H1 (cell line): ENCODE results near the gene ARHGAP4. TPM values are rescaled to one million over a fixed set of nuclear protein-coding genes. Genes with fewer than 3 reads are reported as not detected.

Source experiments
- CTCF ChIA-PET: fragments of 300-600 bp; sonication (Branson Sonifier 250); formaldehyde crosslinking; loops from one replicate; lab custom pipeline; 2021; ENCODE audit not compliant: partially characterized antibody; lab: Charles Lee
- POLR2A ChIA-PET: fragments of 300-600 bp; sonication (Branson Sonifier 250); formaldehyde crosslinking; loops from one replicate; lab custom pipeline; 2021; ENCODE audit warnings: inconsistent platforms; ENCODE audit not compliant: partially characterized antibody; lab: Charles Lee
- DNase-seq, 2 experiments: peaks; one replicate each; pipeline versions ENCODE4 v3.0.0 to v3.0.0-alpha.2; 2010 to 2022; ENCODE audit warnings: low spot score in 2 of 2, low read depth in 1 of 2, mixed read lengths in 1 of 2
- FAIRE-seq: peaks from 2 replicates; lab custom pipeline; 2011; peaks lifted over from hg19 to GRCh38; lab: Jason Lieb, UNC
- H2AFZ ChIP-seq: 2 replicates; pipeline ENCODE4 v1.8.1; 2012; ENCODE audit warnings: low read length, inconsistent platforms
- H2AK5ac ChIP-seq: 2 replicates; pipeline ENCODE4 v1.6.1; 2013; ENCODE audit warnings: low read depth, low read length
- H2BK120ac ChIP-seq: replicated peaks from 2 replicates; pipeline ENCODE3; 2013; ENCODE audit warnings: low read depth, low read length, inconsistent platforms
- H2BK12ac ChIP-seq: 2 replicates; pipeline ENCODE4 v1.6.1; 2013; ENCODE audit warnings: low read depth, low read length
- H2BK15ac ChIP-seq: 2 replicates; pipeline ENCODE4 v1.6.1; 2013; ENCODE audit warnings: low read length
- H2BK20ac ChIP-seq: 2 replicates; pipeline ENCODE4 v1.6.1; 2013; ENCODE audit warnings: low read length
- H2BK5ac ChIP-seq: 2 replicates; pipeline ENCODE4 v1.6.1; 2013; ENCODE audit warnings: low read depth, low read length
- H3K14ac ChIP-seq: 2 replicates; pipeline ENCODE4 v1.6.1; 2013; ENCODE audit warnings: inconsistent platforms; ENCODE audit not compliant: insufficient read length
- H3K18ac ChIP-seq: 2 replicates; pipeline ENCODE4 v1.6.1; 2013; ENCODE audit warnings: low read length; ENCODE audit errors: extremely low read depth
- H3K23ac ChIP-seq: 2 replicates; pipeline ENCODE4 v1.6.1; 2013; ENCODE audit warnings: inconsistent platforms; ENCODE audit not compliant: insufficient read length
- H3K23me2 ChIP-seq: 2 replicates; pipeline ENCODE4 v1.6.1; 2013; ENCODE audit warnings: low read depth, low read length
- H3K27ac ChIP-seq: 2 replicates; pipeline ENCODE4 v1.6.1; 2011; ENCODE audit warnings: low read depth, low read length, inconsistent platforms
- H3K27me3 ChIP-seq, 4 experiments: replicated peaks in 1 of 4; 1 replicate in 1 of 4; 2 replicates in 3 of 4; pipeline versions ENCODE4 v1.6.1 to v1.8.1; 2011 to 2013; ENCODE audit warnings: low read length in 3 of 4, mild to moderate bottlenecking in 3 of 4, inconsistent platforms in 2 of 4, mixed read lengths in 2 of 4, moderate library complexity in 1 of 4; ENCODE audit not compliant: control insufficient read depth in 3 of 4, insufficient read depth in 3 of 4; ENCODE audit errors: extremely low read depth in 1 of 4
- H3K36me3 ChIP-seq, 4 experiments: 2 replicates each; pipeline versions ENCODE4 v1.6.1 to v1.8.1; 2011 to 2013; ENCODE audit warnings: mild to moderate bottlenecking in 4 of 4, low read length in 3 of 4, moderate library complexity in 2 of 4, control low read depth in 1 of 4, inconsistent platforms in 1 of 4; ENCODE audit not compliant: insufficient read depth in 4 of 4, control insufficient read depth in 2 of 4
- H3K4ac ChIP-seq: replicated peaks from 2 replicates; pipeline ENCODE3; 2013; ENCODE audit warnings: low read length, low read depth, mixed read lengths, inconsistent platforms; ENCODE audit not compliant: insufficient read length
- H3K4me1 ChIP-seq, 4 experiments: replicated peaks in 1 of 4; 1 replicate in 1 of 4; 2 replicates in 3 of 4; pipeline versions ENCODE4 v1.6.1 to v1.8.1; 2011 to 2013; ENCODE audit warnings: low read length in 3 of 4, inconsistent platforms in 2 of 4, mixed read lengths in 1 of 4; ENCODE audit not compliant: insufficient read depth in 4 of 4, control insufficient read depth in 3 of 4
- H3K4me2 ChIP-seq, 2 experiments: 2 replicates each; pipeline versions ENCODE4 v1.6.1 to v1.8.1; 2011 to 2013; ENCODE audit warnings: low read depth in 2 of 2, low read length in 2 of 2, control low read depth in 1 of 2, inconsistent platforms in 1 of 2, mild to moderate bottlenecking in 1 of 2; ENCODE audit not compliant: insufficient read depth in 1 of 2
- H3K4me3 ChIP-seq, 4 experiments: fragments of 200-600, 300-600 bp in 1 of 4; sonication (generic), shearing (Covaris generic), sonication (Bioruptor Twin) in 1 of 4; 2 replicates each; pipeline versions ENCODE4 v1.5.1 to v1.8.1; 2011 to 2016; ENCODE audit warnings: low read length in 4 of 4, low read depth in 3 of 4, control low read depth in 2 of 4, inconsistent platforms in 2 of 4, mild to moderate bottlenecking in 2 of 4, mixed read lengths in 1 of 4, moderate library complexity in 1 of 4; ENCODE audit not compliant: insufficient read depth in 2 of 4; ENCODE audit errors: extremely low read depth in 1 of 4
- H3K56ac ChIP-seq: replicated peaks from 2 replicates; pipeline ENCODE3; 2013; ENCODE audit warnings: low read depth, mild to moderate bottlenecking, mixed read lengths, low read length, inconsistent platforms; ENCODE audit not compliant: insufficient read length
- H3K79me1 ChIP-seq: 2 replicates; pipeline ENCODE4 v1.6.1; 2013; ENCODE audit warnings: low read depth, low read length, control low read depth
- H3K79me2 ChIP-seq, 2 experiments: 2 replicates each; pipeline versions ENCODE4 v1.6.1 to v1.8.1; 2012 to 2013; ENCODE audit warnings: low read length in 2 of 2, mild to moderate bottlenecking in 2 of 2, inconsistent platforms in 1 of 2; ENCODE audit not compliant: insufficient read depth in 2 of 2, control insufficient read depth in 1 of 2
- H3K9ac ChIP-seq, 4 experiments: replicated peaks in 1 of 4; 1 replicate in 1 of 4; 2 replicates in 3 of 4; pipeline versions ENCODE4 v1.6.1 to v1.8.1; 2011 to 2013; ENCODE audit warnings: low read depth in 3 of 4, low read length in 3 of 4, control low read depth in 2 of 4, mild to moderate bottlenecking in 2 of 4, moderate library complexity in 2 of 4, inconsistent platforms in 1 of 4; ENCODE audit errors: extremely low read depth in 1 of 4
- H3K9me3 ChIP-seq, 2 experiments: 2 replicates each; pipeline versions ENCODE4 v1.6.1 to v1.8.1; 2012 to 2013; ENCODE audit warnings: mild to moderate bottlenecking in 2 of 2, moderate library complexity in 2 of 2, control low read depth in 1 of 2, inconsistent platforms in 1 of 2, low read depth in 1 of 2, low read length in 1 of 2, mixed read lengths in 1 of 2; ENCODE audit not compliant: insufficient read depth in 2 of 2
- H4K20me1 ChIP-seq, 2 experiments: replicated peaks in 1 of 2; 2 replicates each; pipeline versions ENCODE3 to v1.8.1; 2011 to 2013; ENCODE audit warnings: inconsistent platforms in 2 of 2, low read length in 2 of 2, mild to moderate bottlenecking in 1 of 2; ENCODE audit not compliant: insufficient read depth in 2 of 2, control insufficient read depth in 1 of 2
- H4K5ac ChIP-seq: 2 replicates; pipeline ENCODE4 v1.6.1; 2013; ENCODE audit warnings: low read length, low read depth, mixed read lengths, inconsistent platforms; ENCODE audit not compliant: insufficient read length
- H4K8ac ChIP-seq: 2 replicates; pipeline ENCODE4 v1.8.0; 2013; ENCODE audit warnings: mild to moderate bottlenecking, moderate library complexity, low read length, inconsistent platforms; ENCODE audit not compliant: insufficient read depth; ENCODE audit errors: extremely low read depth
- H4K91ac ChIP-seq: replicated peaks from 2 replicates; pipeline ENCODE3; 2013; ENCODE audit warnings: low read length, mixed read lengths, inconsistent platforms; ENCODE audit not compliant: insufficient read length
- CHD1 ChIP-seq: IDR thresholded peaks from 2 replicates; pipeline ENCODE4 v1.6.1; 2012; ENCODE audit warnings: low read depth, low read length, improper control_type of control experiment
- JUND ChIP-seq: IDR thresholded peaks from 2 replicates; pipeline ENCODE4 v1.6.1; 2011; ENCODE audit warnings: mild to moderate bottlenecking, improper control_type of control experiment, low read length
- MAFK ChIP-seq: IDR thresholded peaks from 2 replicates; pipeline ENCODE4 v1.6.1; 2012; ENCODE audit warnings: low read depth, mild to moderate bottlenecking, improper control_type of control experiment, low read length
- SP1 ChIP-seq: IDR thresholded peaks from 2 replicates; pipeline ENCODE4 v1.6.1; 2011; ENCODE audit warnings: low read depth, low read length
- ZNF274 ChIP-seq: IDR thresholded peaks from 2 replicates; pipeline ENCODE4 v1.7.0; 2012; ENCODE audit warnings: low read length, borderline replicate concordance; ENCODE audit errors: extremely low read depth
- WGBS, 2 experiments: shearing (Covaris generic) in 1 of 2; methylation state at CpG; one replicate each; pipeline versions ENCODE4 v1.1.6 to v1.1.7; 2013 to 2015; ENCODE audit warnings: low lambda C conversion rate in 2 of 2, mixed read lengths in 2 of 2, inconsistent platforms in 1 of 2, low coverage in 1 of 2, missing lambda C conversion rate in 1 of 2; ENCODE audit not compliant: insufficient replicate concordance in 2 of 2, insufficient coverage in 1 of 2, insufficient read length in 1 of 2; ENCODE audit errors: extremely low coverage in 1 of 2, missing lambda C conversion rate in 1 of 2; 5-methylcytosine and 5-hydroxymethylcytosine counted together
- polyA plus RNA-seq, 7 experiments: library from polyadenylated mRNA; depleted of rRNA in 3 of 7; stranded (reverse) in 5 of 7; unstranded in 2 of 7; fragments of >200 nt in 5 of 7; fragments of 200-250 nt in 2 of 7; gene quantifications; 1 replicate in 5 of 7; 2 replicates in 1 of 7; 4 replicates in 1 of 7; pipeline versions ENCODE4 v1.2.1 to v1.2.3, GENCODE V29; 2011 to 2013; ENCODE audit warnings: missing spikeins in 2 of 7, mixed read lengths in 2 of 7
- total RNA-seq: library from RNA; stranded (reverse); fragmentation: NEBNext Ultra II Directional; extraction: Animal tissue kit (Norgen Biotek cat#: 25700); gene quantifications from 2 replicates; pipeline ENCODE4 v1.2.1, GENCODE V29; 2021

ARHGAP4 gene
- total and polyA plus RNA-seq, 2 of the 8 experiments (the other 6 are each of a cell fraction or from before 2014, with no cell fraction given), result 23.9 to 26.0 TPM

- Histone ChIP-seq H2BK120ac (no peak overlapping the region), H2AFZ (no peak overlapping the region), H3K4me3 (no peak overlapping the region), H3K14ac (no peak overlapping the region), H4K91ac (no peak overlapping the region), H3K9me3 (no peaks in the 10 kb centered on the region), H4K5ac (no peak overlapping the region), H3K18ac (no peak overlapping the region), H3K9ac (no peak overlapping the region), H3K56ac (no peak overlapping the region), H3K23me2 (peaks cover 2% of the 10 kb centered on the region; the same call in 1 of the 2 replicates), H3K23ac (no peak overlapping the region), H3K27me3 (no peaks in the 10 kb centered on the region), H3K79me1 (no peaks in the 10 kb centered on the region), H3K36me3 (no peaks in the 10 kb centered on the region; a peak in 1 of 8 replicates), H3K79me2 (no peaks in the 10 kb centered on the region), H2BK15ac (no peak overlapping the region), H2AK5ac (no peak overlapping the region), H3K4me2 (no peak overlapping the region), H3K4me1 (peaks cover 0 to 14% (median 0%) of the 10 kb centered on the region in 4 experiments; a peak in 1 of 7 replicates), H2BK5ac (no peak overlapping the region), H4K20me1 (peaks cover 0 to 4% of the 10 kb centered on the region in 2 experiments), H2BK12ac (no peak overlapping the region), H3K4ac (no peak overlapping the region), H4K8ac (no peak overlapping the region), H3K27ac (no peak overlapping the region), H2BK20ac (no peak overlapping the region)
- ChIA-PET CTCF (interaction anchor here (1.1 to 2.3 kb wide), 7 partner anchors 10 to 170 kb away, joined by 3 to 9 read pairs (median 4); no protein-coding TSS in a partner anchor), POLR2A (interaction anchor here (0.6 to 1.8 kb wide), 13 partner anchors 11 to 376 kb away, joined by 3 to 10 read pairs (median 4); partner anchors contain the start of genes ARHGAP4 and HCFC1)
- FAIRE-seq, result no peak
- DNase-seq, result no peak
- TF ChIP-seq ZNF274 (no peak), CHD1 (no peak), SP1 (no peak), JUND (no peak), MAFK (no peak)
- 86% methylated on average over 14 of the region's 27 CpGs; no CpG with 5 or more reads in 1 of the 2 experiments for WGBS, 2 experiments
Observed at GRCh38 chrX:153906126-153906917, 19.7 kb downstream of the ARHGAP4 start.
